Retinal pigment epithelial cell (primary cell): ENCODE data around the gene BCL2.

Source experiments
- DNase-seq: peaks from one replicate; pipeline ENCODE4 v3.0.0-alpha.2; 2010; ENCODE audit warnings: low read depth
- H3K4me3 ChIP-seq: 2 replicates; pipeline ENCODE4 v1.5.1; 2011; ENCODE audit warnings: mild to moderate bottlenecking, low read length, control low read depth, moderate library complexity
- TF ChIP-seq, protein P1 (sequence below): conservative IDR thresholded peaks from 2 replicates; pipeline ENCODE4 v1.5.1; 2011; ENCODE audit warnings: low read depth, low read length, control low read depth, inconsistent platforms

Gene BCL2

DNA sequence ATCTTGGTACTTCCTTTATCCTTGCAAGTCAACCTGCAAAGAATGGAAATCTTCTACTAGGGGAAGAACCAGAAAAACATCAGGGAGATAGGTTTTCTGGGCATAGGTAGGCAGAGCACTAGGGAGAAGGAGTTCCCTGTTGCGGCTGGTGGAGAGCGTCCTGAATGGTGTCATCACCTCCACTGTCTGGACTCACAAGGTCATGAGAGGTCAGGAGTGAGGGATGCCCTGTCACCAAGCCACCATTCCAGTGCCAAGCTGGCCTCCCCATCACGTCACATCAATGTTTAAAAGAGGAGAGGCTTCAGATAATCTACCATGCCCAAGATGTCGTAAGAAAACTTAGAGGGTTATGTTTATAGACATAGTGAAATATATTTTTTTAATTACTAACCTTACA is 72.1 kb downstream of the BCL2 start:
- DNase-seq, result no peak
- TF ChIP-seq, protein P1, sequence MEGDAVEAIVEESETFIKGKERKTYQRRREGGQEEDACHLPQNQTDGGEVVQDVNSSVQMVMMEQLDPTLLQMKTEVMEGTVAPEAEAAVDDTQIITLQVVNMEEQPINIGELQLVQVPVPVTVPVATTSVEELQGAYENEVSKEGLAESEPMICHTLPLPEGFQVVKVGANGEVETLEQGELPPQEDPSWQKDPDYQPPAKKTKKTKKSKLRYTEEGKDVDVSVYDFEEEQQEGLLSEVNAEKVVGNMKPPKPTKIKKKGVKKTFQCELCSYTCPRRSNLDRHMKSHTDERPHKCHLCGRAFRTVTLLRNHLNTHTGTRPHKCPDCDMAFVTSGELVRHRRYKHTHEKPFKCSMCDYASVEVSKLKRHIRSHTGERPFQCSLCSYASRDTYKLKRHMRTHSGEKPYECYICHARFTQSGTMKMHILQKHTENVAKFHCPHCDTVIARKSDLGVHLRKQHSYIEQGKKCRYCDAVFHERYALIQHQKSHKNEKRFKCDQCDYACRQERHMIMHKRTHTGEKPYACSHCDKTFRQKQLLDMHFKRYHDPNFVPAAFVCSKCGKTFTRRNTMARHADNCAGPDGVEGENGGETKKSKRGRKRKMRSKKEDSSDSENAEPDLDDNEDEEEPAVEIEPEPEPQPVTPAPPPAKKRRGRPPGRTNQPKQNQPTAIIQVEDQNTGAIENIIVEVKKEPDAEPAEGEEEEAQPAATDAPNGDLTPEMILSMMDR, result no peak
- no peak overlapping the region for H3K4me3 ChIP-seq

DNA sequence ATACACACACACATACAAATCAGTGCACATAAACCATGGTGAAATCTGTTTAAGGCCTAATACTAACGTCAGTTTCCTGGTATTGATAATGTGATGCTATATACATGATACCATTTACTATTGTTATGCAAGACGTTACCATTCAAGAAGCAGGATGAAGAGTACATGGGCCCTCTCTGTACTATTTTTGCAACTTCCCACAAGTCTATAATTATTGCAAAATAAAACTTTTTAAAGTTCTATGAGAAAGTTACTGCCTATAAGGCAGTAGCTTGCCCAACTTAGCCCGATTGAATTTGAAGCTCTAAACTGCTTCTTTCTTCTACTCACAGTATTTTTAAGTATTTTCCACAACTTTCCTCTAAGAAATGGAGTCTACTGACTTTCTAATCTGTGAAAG is 74.0 kb downstream of the BCL2 start:
- TF ChIP-seq, protein P1, result no peak

DNA sequence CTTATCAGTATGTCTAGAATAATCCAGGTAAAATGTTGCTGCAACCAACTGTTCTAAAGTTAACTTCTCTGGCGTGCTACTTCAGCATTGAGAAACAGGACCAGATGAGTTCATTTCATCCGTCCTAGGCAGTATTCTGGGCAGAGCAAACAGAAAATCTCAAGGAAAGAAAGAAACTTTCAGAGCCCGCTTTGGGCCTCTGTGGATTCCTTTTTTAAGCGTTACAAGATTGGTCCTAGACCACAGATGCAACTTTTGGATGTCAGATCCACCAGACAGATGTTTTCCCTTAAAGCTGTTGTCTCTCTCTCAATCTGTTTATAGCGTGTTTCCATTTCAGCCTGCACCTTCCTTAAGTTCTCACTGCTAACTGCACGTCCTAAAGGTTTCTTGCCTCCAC is 75.0 kb downstream of the BCL2 start:
- TF ChIP-seq, protein P1, result no peak
- H3K4me3 ChIP-seq, result no peak overlapping the region
- DNase-seq, result no peak

More for the DNA sequence above, 74.0 kb downstream of the BCL2 start:
- DNase-seq, result no peak
- H3K4me3 ChIP-seq, result no peak overlapping the region

DNA sequence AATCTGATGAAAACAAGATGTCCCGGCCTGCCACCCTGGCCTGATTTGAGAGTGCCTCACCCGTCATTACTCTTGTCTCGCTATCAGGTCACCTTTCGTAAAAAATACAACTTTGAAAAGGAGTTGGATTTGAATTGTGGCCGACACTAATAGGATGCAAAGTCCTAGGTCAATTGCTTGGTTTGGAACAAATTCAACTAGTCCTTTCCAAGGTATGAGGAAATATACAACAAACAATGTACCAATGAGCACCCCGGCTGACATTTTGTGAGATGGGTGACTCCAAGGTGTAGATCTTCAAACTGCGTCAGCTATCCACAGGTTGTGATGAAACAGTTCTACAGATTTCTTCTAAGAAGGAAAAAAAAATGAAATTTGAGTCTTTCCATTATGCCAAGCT is 77.8 kb downstream of the BCL2 start:
- TF ChIP-seq, protein P1, result no peak
- no peak for DNase-seq
- no peak overlapping the region for H3K4me3 ChIP-seq

DNA sequence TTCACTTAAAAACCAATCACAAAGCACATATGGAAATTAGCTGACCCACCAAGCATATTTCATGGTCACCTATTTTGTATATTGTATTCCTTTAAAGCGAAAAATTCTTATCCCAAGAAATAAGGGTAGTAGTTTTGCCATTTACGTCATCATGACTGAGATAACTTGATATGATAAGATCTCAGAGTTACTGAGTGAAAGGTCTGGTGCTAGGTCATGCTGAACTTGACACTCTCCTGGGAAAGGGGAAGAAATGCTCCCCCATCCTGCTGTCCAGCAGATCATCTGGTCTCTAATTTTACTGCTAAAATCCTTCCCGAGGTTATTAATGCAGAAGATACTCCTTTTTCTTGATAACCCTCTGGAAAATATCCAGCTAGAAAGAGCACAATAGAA is 78.3 kb downstream of the BCL2 start:
- TF ChIP-seq, protein P1, result no peak
- DNase-seq, result no peak

DNA sequence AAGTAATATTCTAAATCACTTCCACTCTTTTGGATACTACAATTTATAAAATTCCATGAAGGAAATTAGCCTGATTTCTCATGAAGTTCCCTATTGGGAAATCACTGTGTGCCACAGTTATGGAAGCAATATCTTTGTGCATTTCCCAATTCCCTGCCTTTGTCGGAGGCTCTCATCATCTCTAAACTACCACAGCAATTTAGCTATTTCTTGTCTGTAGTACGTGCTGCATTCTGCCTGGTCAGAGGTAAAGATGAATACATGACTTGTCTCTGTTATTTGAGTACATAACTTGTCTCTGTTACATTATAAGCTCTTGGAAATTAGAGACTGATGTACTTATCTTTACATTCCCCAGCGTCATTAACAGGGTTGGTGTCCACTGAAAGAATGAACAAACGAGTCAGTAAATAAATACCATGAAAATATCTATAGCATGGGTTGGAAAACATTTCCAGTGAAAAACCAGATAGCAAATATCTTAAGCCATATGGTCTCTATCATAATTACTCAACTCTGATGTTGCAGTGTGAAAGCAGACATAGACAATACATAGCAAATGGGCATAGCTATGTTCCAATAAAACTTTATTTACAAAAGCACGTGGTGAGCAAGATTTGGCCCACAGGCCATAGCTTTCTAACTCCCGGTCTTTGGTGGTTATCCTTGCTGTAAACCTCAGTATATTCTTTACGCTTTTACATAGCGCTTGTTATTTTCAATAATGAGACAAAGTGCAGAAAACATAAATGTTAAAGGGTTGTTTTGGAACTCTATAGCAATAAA is 78.8 kb downstream of the BCL2 start:
- TF ChIP-seq, protein P1, result no peak
- H3K4me3 ChIP-seq, result no peak overlapping the region
- DNase-seq, result no peak

More for the DNA sequence above, 78.3 kb downstream of the BCL2 start:
- no peak overlapping the region for H3K4me3 ChIP-seq

DNA sequence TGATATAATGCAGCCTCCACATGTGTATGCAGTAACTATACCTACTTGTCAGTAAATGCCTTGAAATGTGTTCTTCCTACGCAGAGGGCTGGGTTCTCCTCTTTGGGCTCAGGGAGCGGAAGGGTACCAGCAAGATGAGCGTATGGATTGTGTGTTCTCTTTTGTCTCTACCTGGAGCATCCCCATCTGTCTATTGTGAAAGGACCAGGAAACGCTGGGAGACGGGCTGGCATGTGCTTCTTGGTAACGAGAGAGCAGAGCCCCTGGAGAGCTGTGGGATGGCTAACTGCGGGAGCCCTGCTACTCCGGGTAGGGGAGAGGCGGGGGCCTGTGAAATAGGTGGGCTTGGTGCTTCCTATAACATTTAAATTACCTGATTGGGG is 80.9 kb downstream of the BCL2 start:
- TF ChIP-seq, protein P1, result no peak
- DNase-seq, result no peak
- H3K4me3 ChIP-seq, result peak overlapping the region; percentile 3
